ENCODE results near the gene ADGRV1.

DNA sequence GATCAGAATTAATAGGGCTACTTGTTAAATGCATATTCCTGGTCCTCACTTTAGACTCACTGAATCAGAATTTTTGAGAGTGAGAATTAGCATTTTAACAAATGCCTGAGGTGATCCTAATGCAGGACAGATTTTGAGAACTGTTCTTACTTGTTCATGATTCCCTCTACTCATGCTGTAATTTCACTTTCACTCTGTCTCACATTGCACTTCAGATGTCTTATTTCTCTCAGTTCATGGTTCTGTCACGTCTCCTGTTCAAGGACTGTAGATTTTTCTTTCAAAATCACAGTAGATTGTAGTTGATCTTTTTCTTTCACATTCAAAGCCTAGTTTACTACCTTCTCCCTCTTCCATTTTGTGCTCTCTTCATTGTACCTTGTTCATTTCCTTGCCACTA is 54.3 kb downstream of the ADGRV1 start:
- TF ChIP-seq, protein P1, sequence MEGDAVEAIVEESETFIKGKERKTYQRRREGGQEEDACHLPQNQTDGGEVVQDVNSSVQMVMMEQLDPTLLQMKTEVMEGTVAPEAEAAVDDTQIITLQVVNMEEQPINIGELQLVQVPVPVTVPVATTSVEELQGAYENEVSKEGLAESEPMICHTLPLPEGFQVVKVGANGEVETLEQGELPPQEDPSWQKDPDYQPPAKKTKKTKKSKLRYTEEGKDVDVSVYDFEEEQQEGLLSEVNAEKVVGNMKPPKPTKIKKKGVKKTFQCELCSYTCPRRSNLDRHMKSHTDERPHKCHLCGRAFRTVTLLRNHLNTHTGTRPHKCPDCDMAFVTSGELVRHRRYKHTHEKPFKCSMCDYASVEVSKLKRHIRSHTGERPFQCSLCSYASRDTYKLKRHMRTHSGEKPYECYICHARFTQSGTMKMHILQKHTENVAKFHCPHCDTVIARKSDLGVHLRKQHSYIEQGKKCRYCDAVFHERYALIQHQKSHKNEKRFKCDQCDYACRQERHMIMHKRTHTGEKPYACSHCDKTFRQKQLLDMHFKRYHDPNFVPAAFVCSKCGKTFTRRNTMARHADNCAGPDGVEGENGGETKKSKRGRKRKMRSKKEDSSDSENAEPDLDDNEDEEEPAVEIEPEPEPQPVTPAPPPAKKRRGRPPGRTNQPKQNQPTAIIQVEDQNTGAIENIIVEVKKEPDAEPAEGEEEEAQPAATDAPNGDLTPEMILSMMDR (IDR thresholded peaks at IDR 0.05) = no peak
- TF ChIP-seq TEAD4 (IDR thresholded peaks at IDR 0.05; ENCODE audit: borderline replicate concordance, insufficient read depth) (no peak), EZH2phosphoT487 (IDR thresholded peaks at IDR 0.05; ENCODE audit: borderline replicate concordance, low read depth) (no peak), POLR2AphosphoS5 (IDR thresholded peaks at IDR 0.05; ENCODE audit: low read depth, low read length) (no peak), RAD21 (IDR thresholded peaks at IDR 0.05; ENCODE audit: low read length) (no peak), NRF1 (IDR thresholded peaks at IDR 0.05; ENCODE audit: low read depth, low read length) (no peak), GATA2 (CRISPR knock-in tag; IDR thresholded peaks at IDR 0.05) (no peak), RFX5 (IDR thresholded peaks at IDR 0.05; ENCODE audit: low read length) (no peak), RCOR1 (IDR thresholded peaks at IDR 0.05; ENCODE audit: low read length) (no peak), EP300 (IDR thresholded peaks at IDR 0.05; ENCODE audit: borderline replicate concordance in 1 of 2, low read depth in 1 of 2, low read length in 1 of 2) (no peak)
- TF ChIP-seq, protein P2, sequence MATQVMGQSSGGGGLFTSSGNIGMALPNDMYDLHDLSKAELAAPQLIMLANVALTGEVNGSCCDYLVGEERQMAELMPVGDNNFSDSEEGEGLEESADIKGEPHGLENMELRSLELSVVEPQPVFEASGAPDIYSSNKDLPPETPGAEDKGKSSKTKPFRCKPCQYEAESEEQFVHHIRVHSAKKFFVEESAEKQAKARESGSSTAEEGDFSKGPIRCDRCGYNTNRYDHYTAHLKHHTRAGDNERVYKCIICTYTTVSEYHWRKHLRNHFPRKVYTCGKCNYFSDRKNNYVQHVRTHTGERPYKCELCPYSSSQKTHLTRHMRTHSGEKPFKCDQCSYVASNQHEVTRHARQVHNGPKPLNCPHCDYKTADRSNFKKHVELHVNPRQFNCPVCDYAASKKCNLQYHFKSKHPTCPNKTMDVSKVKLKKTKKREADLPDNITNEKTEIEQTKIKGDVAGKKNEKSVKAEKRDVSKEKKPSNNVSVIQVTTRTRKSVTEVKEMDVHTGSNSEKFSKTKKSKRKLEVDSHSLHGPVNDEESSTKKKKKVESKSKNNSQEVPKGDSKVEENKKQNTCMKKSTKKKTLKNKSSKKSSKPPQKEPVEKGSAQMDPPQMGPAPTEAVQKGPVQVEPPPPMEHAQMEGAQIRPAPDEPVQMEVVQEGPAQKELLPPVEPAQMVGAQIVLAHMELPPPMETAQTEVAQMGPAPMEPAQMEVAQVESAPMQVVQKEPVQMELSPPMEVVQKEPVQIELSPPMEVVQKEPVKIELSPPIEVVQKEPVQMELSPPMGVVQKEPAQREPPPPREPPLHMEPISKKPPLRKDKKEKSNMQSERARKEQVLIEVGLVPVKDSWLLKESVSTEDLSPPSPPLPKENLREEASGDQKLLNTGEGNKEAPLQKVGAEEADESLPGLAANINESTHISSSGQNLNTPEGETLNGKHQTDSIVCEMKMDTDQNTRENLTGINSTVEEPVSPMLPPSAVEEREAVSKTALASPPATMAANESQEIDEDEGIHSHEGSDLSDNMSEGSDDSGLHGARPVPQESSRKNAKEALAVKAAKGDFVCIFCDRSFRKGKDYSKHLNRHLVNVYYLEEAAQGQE (IDR thresholded peaks at IDR 0.05; ENCODE audit: low read depth, low read length) = no peak
- TF ChIP-seq, protein P3, sequence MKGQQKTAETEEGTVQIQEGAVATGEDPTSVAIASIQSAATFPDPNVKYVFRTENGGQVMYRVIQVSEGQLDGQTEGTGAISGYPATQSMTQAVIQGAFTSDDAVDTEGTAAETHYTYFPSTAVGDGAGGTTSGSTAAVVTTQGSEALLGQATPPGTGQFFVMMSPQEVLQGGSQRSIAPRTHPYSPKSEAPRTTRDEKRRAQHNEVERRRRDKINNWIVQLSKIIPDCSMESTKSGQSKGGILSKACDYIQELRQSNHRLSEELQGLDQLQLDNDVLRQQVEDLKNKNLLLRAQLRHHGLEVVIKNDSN (IDR thresholded peaks at IDR 0.05; ENCODE audit: borderline replicate concordance, low read depth) = no peak

All from SK-N-SH (cell line).